HG02870 (cell line): ENCODE results near the gene EID1.

Source experiments
- ATAC-seq: cut with Tn5 transposase; IDR thresholded peaks from one replicate; pipeline ENCODE4 v1.9.1; 2021; ENCODE audit warnings: mild to moderate bottlenecking, moderate library complexity; ENCODE audit not compliant: unreplicated experiment

The EID1 gene

DNA sequence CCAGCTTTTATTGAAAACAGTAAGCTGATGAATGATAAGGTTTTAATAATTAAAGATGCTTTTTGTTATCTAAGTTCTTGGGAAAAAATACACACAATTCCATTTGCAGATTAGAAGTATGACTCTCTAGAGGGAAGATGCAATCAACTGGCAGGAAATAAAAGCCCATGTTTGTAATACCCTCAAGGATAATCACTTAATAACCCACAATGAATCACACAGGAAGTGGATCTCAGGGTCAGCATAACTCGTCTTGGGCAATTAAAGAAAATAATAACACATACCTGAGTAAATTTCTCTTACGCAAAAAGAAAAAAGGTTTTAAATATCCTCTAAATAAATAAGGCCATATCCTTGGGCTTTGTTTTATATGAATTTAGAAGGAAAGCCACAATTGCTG lies 9.4 kb upstream of the EID1 start:
- no peak for ATAC-seq

DNA sequence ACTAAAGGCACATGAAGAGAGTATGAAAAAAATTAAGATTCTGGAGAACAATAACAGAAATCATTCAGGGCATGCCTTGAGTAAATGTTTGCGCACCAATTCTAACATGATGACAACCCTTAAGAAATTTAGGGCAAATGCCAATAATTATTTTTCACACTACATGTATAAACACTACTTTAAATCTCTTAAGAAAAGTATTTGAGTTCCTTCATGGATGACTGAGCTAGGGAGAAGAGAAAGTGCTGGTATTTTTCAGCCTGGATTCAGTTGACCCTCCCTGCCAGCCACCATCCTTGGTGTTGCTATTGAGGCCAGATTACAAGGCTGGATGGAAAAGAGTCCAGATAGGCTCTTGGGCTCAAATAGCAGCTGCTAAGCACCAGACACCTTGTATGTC lies 8.0 kb upstream of the EID1 start:
- ATAC-seq: no peak

GRCh38 chr15:48871542-48871941 lies 6.4 kb upstream of the EID1 start:
- ATAC-seq: no peak

- ATAC-seq: no peak
These were observed 5.3 kb upstream of the EID1 start for GRCh38 chr15:48872632-48873031.

GRCh38 chr15:48875241-48875960 lies 2.5 kb upstream of the EID1 start:
- ATAC-seq: no peak

DNA sequence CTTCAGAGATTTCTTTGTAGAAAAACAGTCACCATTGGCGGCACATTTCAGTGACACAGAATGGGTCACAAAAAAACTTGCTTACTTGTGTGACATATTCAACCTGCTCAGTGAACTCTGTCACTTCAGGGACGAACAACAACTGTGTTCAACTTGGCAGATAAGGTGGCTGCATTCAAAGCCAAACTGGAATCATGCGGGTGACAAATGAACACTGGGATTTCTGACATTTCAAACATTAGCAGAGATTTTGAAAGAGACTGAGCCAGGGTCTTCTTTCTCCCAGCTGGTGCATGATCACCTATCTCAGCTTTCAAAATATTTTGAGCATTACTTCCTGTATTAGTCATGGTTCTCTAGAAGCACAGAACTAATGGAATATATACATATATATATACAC lies 1.9 kb upstream of the EID1 start:
- ATAC-seq: no peak

GRCh38 chr15:48880070-48880634 lies 2.2 kb downstream of the EID1 start:
- no peak for ATAC-seq

GRCh38 chr15:48883699-48884098 lies 5.8 kb downstream of the EID1 start:
- no peak for ATAC-seq

GRCh38 chr15:48887144-48887543 lies 9.2 kb downstream of the EID1 start:
- ATAC-seq: no peak

GRCh38 chr15:48888191-48888590 lies 10.3 kb downstream of the EID1 start:
- ATAC-seq: no peak

DNA sequence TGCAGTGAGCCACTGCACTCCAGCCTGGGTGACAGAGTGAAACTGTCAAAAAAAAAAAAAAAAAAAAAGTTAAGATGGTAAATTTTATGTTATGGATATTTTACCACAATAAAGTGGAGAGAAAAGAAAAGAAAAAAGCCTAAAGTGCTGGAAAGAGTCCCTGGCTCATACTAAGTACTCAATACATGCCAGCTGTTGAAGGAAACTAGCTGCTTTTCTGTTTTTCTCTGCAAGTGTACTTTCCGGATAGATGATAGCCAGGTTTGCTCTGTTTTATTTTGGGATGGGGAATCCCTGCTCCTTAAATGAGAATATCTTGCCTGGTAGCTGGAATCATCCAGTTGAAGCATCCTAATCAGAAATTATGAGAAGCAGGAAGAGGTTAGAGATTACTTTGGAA lies 10.9 kb downstream of the EID1 start:
- no peak for ATAC-seq

DNA sequence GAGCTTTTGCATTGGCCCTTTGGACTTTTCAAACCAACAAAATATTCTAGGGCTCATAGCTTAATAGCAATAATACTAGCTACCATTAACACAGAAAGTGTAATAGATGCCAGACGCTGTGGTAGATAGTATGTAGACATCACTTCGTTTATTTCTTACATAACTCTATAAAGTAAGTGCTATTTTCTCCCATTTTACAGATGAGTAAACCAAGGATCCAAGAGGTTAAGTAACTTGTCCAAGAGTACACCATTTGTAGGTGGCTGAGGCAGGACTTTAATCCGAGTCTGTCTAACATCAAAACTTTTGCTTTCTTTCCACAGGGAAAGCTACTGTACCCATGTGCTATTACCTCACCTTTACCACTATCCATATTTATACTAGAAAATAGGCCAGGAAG lies 12.0 kb downstream of the EID1 start:
- ATAC-seq: no peak

- ATAC-seq: no peak
These were observed 12.5 kb downstream of the EID1 start for GRCh38 chr15:48890375-48890972.

DNA sequence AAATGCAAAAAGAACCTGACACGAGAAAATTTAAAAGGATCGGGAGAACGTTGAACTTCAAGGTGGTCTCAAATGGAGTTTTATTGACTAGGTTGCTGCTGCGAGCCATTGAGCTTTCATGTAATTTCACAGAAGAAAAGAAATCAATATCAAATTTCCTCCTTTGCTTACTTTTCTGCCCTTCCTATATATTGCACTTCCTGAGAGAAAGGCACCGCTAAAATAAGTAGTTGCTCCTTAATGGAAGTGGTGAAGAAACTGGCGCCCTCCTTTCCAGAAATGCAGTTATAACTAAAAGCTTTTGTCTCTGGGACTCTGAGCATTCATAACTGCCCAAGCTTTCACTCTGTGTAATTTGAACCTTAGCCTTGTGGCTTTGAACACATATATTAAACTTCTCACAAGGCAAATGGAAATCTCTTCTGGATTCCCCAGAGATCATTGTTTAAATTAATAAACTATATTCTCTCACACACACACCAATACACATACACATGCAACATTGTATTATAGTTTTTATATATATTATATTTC lies 13.4 kb downstream of the EID1 start:
- no peak for ATAC-seq

- no peak for ATAC-seq
These were observed 15.4 kb downstream of the EID1 start for GRCh38 chr15:48893311-48893710.

DNA sequence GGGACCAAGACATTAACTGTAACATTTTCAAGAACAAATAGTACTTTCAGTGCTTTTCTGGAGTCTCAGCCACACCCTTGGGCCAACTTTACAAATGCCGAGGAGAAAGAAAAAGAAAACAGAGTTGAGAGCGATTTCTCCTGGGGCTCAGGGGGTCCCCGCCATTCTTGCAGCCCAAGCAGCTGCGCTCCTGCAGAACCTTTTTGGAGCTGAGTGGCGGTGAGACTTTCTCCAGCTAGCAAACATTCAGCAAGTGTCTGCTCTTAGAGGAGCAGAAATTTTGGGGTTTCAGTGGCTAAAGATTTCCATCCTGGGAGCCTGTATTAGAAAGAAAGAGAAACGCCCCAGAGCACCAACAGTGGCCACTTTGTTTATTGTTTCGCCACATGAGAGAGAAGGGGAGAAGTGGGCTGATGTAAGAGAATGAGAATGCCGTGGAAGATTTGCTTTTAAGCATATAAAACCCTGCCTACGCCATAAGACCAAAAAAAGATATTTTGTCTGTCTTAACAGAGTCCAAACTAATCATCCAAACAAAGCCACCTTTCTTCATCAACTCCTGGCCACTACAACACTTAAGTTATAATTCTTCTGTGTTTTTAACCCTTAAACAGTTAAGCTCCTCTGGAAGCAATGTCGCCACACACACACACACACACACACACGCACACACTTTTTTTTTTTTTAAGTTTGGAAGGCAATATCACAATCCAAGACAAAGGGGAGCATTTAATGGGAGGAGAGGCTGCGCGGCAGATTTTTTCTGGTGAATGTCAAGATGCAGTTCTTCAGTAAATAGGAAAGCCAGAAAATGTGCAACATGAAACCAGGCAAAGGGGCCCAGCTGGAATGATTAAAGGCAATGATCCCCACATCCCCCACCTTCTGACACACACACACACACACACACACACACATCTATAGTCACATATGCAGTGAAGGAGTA lies 19.2 kb downstream of the EID1 start:
- no peak for ATAC-seq

- no peak for ATAC-seq
These were observed 20.1 kb downstream of the EID1 start for GRCh38 chr15:48898032-48898431.

GRCh38 chr15:48898446-48898845 lies 20.5 kb downstream of the EID1 start:
- no peak for ATAC-seq

DNA sequence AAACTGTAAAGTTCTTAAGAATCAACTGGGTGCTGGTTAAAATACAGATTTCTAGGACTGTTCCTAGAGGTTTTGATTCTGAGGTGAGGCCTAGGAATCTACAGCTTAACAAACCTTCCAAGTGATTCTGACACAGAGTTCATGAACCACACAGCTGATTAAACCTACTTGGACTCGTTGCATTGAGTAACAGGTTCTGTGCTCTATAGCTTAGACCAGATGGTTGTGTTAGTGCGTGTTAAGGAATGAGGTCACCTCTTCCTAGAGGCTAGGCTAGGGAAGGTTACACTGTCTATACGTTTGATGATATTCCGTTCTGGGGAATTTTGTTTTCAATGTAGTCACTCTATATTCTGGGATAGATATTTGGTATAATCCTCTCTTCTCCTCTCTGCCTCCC lies 21.9 kb downstream of the EID1 start:
- no peak for ATAC-seq

DNA sequence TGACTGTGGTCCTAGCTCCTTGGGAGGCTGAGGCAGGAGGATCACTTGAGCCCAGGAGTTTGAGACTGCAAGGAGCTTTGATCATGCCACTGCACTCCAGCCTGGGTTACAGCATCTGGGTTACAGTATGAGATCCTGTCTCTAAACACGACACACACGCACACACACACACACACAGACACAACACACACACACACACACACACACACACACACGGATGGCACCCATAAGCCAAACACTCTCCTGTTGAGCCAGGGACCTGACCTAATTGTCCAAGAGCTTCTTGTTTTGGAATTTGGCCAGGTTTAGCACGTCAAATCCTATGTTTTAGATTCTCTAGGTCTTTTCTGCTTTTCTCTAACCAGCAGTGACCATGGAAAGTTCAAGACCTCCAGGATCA lies 26.8 kb downstream of the EID1 start:
- ATAC-seq: no peak

DNA sequence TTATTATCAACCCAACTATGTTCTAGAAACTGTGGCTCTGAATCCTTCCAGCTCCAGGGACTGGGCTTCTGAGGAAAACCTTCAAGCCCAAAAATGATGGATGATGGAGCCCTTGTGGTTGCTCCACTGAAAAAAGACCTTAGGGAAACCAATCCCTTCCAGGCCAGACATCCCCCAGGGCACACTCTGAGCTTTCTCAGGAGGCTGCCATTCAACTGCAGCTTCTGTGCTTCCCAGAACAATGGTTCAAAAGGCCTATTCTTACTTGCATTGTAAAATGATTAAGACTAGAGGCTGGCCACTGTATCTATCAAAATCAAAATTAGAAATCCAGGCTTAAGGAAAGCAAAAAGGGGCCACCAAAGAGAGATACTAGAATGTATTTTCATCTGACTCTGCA lies 27.3 kb downstream of the EID1 start:
- ATAC-seq: no peak
